Natural killer cell (primary cell): ENCODE data around the gene KANK2. TPM values are rescaled to one million over a fixed set of nuclear protein-coding genes. Genes with fewer than 3 reads are reported as not detected.
"Not testable (repeated sequence)": the region's sequence is repeated elsewhere in the genome, so short reads cannot be mapped to it uniquely, and the experiment has no call there.

Experiments used
- ATAC-seq, 3 donors: fragments of 150-1000 bp in 2 of 3; fragments of 200-7000 bp in 1 of 3; cut with Tn5 transposase; 1 replicate in 1 of 3; 2 replicates in 2 of 3; pipeline ENCODE4 v1.10.0; 2021; ENCODE audit warnings: mild to moderate bottlenecking in 2 of 3, moderate library complexity in 2 of 3
- DNase-seq, 2 donors: peaks; one replicate each; pipeline versions ENCODE4 v3.0.0 to v3.0.0-alpha.2; 2013 to 2021; ENCODE audit warnings: mixed read lengths in 1 of 2
- H3K27ac ChIP-seq: one replicate; pipeline ENCODE4 v1.5.1; 2013; ENCODE audit warnings: mild to moderate bottlenecking, low read length
- H3K27me3 ChIP-seq: one replicate; pipeline ENCODE4 v1.6.1; 2013; ENCODE audit warnings: low read length; ENCODE audit not compliant: control insufficient read depth, insufficient read depth
- H3K36me3 ChIP-seq: one replicate; pipeline ENCODE4 v1.6.1; 2013; ENCODE audit warnings: low read length; ENCODE audit not compliant: control insufficient read depth, insufficient read depth
- H3K4me1 ChIP-seq: one replicate; pipeline ENCODE4 v1.6.1; 2013; ENCODE audit warnings: low read length; ENCODE audit not compliant: control insufficient read depth, insufficient read depth
- H3K4me3 ChIP-seq: one replicate; pipeline ENCODE4 v1.5.1; 2013; ENCODE audit warnings: low read length
- H3K9me3 ChIP-seq: one replicate; pipeline ENCODE4 v1.6.1; 2013; ENCODE audit warnings: low read length; ENCODE audit not compliant: control insufficient read depth, insufficient read depth
- H3K27ac Mint-ChIP-seq, 2 donors: one replicate each; pipeline ENCODE4 v1.8.0; 2022; ENCODE audit warnings: mild to moderate bottlenecking in 2 of 2, mixed read lengths in 2 of 2, moderate library complexity in 1 of 2
- H3K27me3 Mint-ChIP-seq, 2 donors: one replicate each; pipeline ENCODE4 v1.8.0; 2022; ENCODE audit warnings: low read depth in 2 of 2, mixed read lengths in 2 of 2
- H3K36me3 Mint-ChIP-seq: one replicate; pipeline ENCODE4 v1.8.0; 2022; ENCODE audit warnings: mixed read lengths
- H3K4me1 Mint-ChIP-seq, 2 donors: one replicate each; pipeline ENCODE4 v1.8.0; 2022; ENCODE audit warnings: mixed read lengths in 2 of 2
- H3K4me3 Mint-ChIP-seq: one replicate; pipeline ENCODE4 v1.8.0; 2022; ENCODE audit warnings: mild to moderate bottlenecking, moderate library complexity, mixed read lengths
- H3K9me3 Mint-ChIP-seq, 2 donors: one replicate each; pipeline ENCODE4 v1.8.0; 2022; ENCODE audit warnings: mixed read lengths in 2 of 2
- WGBS: methylation state at CpG from one replicate; pipeline ENCODE4 v1.1.7; 2013; ENCODE audit warnings: missing lambda C conversion rate; ENCODE audit not compliant: insufficient coverage; 5-methylcytosine and 5-hydroxymethylcytosine counted together
- intact Hi-C: fragments of 100-400 bp; cut with micrococcal nuclease; formaldehyde crosslinking; loops from one replicate; pipeline ENCODE4 v1.14.2; 2022
- total RNA-seq, 4 donors: library from RNA; stranded (reverse); fragments of 120-200 nt in 1 of 4; gene quantifications; one replicate each; pipeline versions ENCODE4 v1.2.3 to v1.2.4, GENCODE V29; 2013 to 2022
- TF ChIP-seq, protein P1 (sequence below): fragments of 200-600 bp; IDR thresholded peaks from one replicate; pipeline ENCODE4 v1.8.0; 2022; ENCODE audit warnings: antibody characterized with exemption

KANK2 gene
- total RNA-seq, 3 donors from 2014 or later (not counting 1 experiment from before 2014, with no cell fraction given) = 0.82 to 1.3 (median 0.85) TPM

DNA sequence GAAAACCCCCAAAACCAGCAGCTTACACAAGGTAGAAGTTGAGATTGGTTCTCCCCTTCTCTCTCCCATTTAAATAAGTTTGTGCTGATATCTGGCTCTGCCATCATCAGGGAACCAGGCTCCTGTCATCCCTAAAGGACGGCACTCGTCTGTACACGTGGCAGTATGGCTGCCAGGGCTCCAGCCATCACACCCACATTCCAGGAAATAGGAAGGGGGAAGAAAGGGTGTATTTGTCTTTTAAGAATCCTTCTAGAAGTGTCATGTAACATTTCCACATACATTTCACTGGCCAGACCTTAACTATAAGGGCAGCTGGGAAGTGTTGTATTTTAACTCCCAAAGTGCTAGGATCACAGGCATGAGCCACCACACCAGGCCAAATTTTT lies 51.8 kb downstream of the KANK2 start:
- Mint-ChIP-seq H3K27me3 (no peaks in the 10 kb centered on the region), H3K36me3 (no peaks in the 10 kb centered on the region), H3K9me3 (no peaks in the 10 kb centered on the region), H3K27ac (no peak overlapping the region), H3K4me3 (no peak overlapping the region), H3K4me1 (no peaks in the 10 kb centered on the region)
- H3K27me3 ChIP-seq = no peaks in the 10 kb centered on the region
- TF ChIP-seq, protein P1, sequence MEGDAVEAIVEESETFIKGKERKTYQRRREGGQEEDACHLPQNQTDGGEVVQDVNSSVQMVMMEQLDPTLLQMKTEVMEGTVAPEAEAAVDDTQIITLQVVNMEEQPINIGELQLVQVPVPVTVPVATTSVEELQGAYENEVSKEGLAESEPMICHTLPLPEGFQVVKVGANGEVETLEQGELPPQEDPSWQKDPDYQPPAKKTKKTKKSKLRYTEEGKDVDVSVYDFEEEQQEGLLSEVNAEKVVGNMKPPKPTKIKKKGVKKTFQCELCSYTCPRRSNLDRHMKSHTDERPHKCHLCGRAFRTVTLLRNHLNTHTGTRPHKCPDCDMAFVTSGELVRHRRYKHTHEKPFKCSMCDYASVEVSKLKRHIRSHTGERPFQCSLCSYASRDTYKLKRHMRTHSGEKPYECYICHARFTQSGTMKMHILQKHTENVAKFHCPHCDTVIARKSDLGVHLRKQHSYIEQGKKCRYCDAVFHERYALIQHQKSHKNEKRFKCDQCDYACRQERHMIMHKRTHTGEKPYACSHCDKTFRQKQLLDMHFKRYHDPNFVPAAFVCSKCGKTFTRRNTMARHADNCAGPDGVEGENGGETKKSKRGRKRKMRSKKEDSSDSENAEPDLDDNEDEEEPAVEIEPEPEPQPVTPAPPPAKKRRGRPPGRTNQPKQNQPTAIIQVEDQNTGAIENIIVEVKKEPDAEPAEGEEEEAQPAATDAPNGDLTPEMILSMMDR = no peak
- ATAC-seq = no peak
- intact Hi-C loops = no loop called here
- no peak overlapping the region for H3K4me3 ChIP-seq
- no peaks in the 10 kb centered on the region for H3K36me3 ChIP-seq
- H3K4me1 ChIP-seq = peaks cover 11% of the 10 kb centered on the region
- no CpG with 5 or more reads among the region's 3 CpGs for WGBS
- H3K9me3 ChIP-seq = no peaks in the 10 kb centered on the region
- DNase-seq = no peak
- H3K27ac ChIP-seq = no peak overlapping the region

GRCh38 chr19:11142528-11143171 lies 54.7 kb downstream of the KANK2 start:
- Histone ChIP-seq H3K4me3 (no peak overlapping the region), H3K27me3 (no peaks in the 10 kb centered on the region), H3K36me3 (no peaks in the 10 kb centered on the region), H3K27ac (no peak overlapping the region), H3K4me1 (peaks cover 23% of the 10 kb centered on the region), H3K9me3 (no peaks in the 10 kb centered on the region)
- H3K4me1 Mint-ChIP-seq = peaks cover 0 to 7% of the 10 kb centered on the region in 2 donors
- no peak overlapping the region for H3K4me3 Mint-ChIP-seq
- no peak overlapping the region for H3K27ac Mint-ChIP-seq
- DNase-seq = no peak
- no peaks in the 10 kb centered on the region for H3K9me3 Mint-ChIP-seq
- H3K27me3 Mint-ChIP-seq = no peaks in the 10 kb centered on the region
- TF ChIP-seq, protein P1 = no peak
- no peaks in the 10 kb centered on the region for H3K36me3 Mint-ChIP-seq
- ATAC-seq = no peak
- intact Hi-C loops = no loop called here
- WGBS = 44% methylated on average over 20 of the region's 22 CpGs

DNA sequence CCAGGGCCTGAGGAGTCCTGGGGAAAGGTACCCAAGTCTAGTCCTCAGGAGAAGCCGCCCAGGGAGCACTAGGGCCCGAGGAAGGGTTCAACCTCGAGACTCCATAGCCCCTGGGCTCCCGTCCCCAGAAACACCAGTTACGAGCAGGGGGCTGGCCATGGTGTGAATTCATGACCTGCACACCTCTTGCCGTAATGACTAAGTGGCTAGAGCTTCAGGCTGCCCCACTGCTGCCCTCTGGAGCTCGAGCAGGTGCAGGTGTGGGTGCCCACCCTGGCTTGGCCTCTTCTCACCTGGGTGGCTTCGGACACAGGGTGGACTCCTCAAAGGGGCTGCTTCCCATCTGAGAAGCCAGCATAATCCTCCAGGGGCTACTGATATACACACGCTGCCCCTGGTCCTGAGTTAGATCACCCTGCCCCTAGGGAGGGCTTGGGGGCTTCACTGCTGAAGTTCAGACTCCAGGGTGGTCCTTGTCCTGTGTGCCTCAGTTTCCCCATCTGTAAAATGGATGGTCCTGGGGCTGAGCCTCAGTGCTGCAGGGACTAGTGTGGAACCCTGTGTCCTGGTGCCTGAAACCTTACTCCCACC lies 55.3 kb downstream of the KANK2 start:
- Histone ChIP-seq H3K9me3 (no peaks in the 10 kb centered on the region), H3K27ac (no peak overlapping the region), H3K4me1 (peaks cover 30% of the 10 kb centered on the region), H3K36me3 (no peaks in the 10 kb centered on the region), H3K27me3 (no peaks in the 10 kb centered on the region), H3K4me3 (no peak overlapping the region)
- no peaks in the 10 kb centered on the region for H3K9me3 Mint-ChIP-seq
- no peak for ATAC-seq
- WGBS = 89% methylated on average over 9 of the region's 9 CpGs
- intact Hi-C loops = no loop called here
- no peak for DNase-seq
- TF ChIP-seq, protein P1 = no peak
- H3K4me3 Mint-ChIP-seq = no peak overlapping the region
- no peaks in the 10 kb centered on the region for H3K36me3 Mint-ChIP-seq
- no peak overlapping the region for H3K27ac Mint-ChIP-seq
- no peaks in the 10 kb centered on the region for H3K27me3 Mint-ChIP-seq
- H3K4me1 Mint-ChIP-seq = peaks cover 0 to 10% of the 10 kb centered on the region in 2 donors

- intact Hi-C loops = no loop called here
- Mint-ChIP-seq H3K9me3 (no peaks in the 10 kb centered on the region), H3K27ac (no peak overlapping the region), H3K4me3 (no peak overlapping the region), H3K4me1 (peaks cover 0 to 10% of the 10 kb centered on the region in 2 donors), H3K36me3 (no peaks in the 10 kb centered on the region), H3K27me3 (no peaks in the 10 kb centered on the region)
- Histone ChIP-seq H3K27ac (no peak overlapping the region), H3K27me3 (no peaks in the 10 kb centered on the region), H3K9me3 (no peaks in the 10 kb centered on the region), H3K4me3 (no peak overlapping the region), H3K36me3 (no peaks in the 10 kb centered on the region), H3K4me1 (peaks cover 31% of the 10 kb centered on the region)
- TF ChIP-seq, protein P1 = no peak
- no peak for ATAC-seq
- 91% methylated on average over 9 of the region's 9 CpGs for WGBS
- DNase-seq = no peak
Measured at GRCh38 chr19:11140896-11141295, 56.4 kb downstream of the KANK2 start.

DNA sequence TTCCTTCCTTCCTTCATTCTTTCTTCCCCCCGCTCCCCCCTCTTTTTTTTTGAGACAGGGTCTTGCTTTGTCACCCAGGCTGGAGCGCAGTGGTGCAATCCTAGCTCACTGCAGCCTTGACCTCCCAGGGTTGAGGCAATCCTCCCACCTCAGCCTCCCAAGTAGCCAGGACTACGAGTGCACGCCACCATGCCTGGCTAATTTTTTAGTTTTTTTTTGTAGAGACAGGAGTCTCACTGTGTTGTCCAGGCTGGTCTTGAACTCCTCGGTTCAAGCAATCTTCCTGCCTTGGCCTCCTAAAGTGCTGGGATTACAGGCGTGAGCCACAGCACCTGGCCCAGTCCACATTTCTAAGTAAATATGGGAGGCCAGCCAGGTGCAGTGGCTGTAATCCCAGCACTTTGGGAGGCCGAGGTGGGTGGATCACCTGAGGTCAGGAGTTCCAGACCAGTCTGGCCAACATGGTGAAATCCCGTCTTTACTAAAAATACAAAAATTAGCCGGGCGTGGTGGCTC lies 57.3 kb downstream of the KANK2 start:
- H3K36me3 ChIP-seq, ATAC-seq, DNase-seq, H3K27me3 Mint-ChIP-seq, H3K27ac ChIP-seq, H3K27me3 ChIP-seq, H3K4me3 ChIP-seq, intact Hi-C loops, H3K36me3 Mint-ChIP-seq, H3K4me3 Mint-ChIP-seq, H3K9me3 Mint-ChIP-seq, H3K9me3 ChIP-seq, H3K27ac Mint-ChIP-seq: not testable (repeated sequence)
- H3K4me1 Mint-ChIP-seq = peaks cover 0 to 10% of the 10 kb centered on the region in 2 donors
- H3K4me1 ChIP-seq = peaks cover 31% of the 10 kb centered on the region
- WGBS = 96% methylated on average over 10 of the region's 10 CpGs
